Measurements from ENCODE around the gene TMEM97. TPM values are rescaled to one million over a fixed set of nuclear protein-coding genes. Genes with fewer than 3 reads are reported as not detected.

TMEM97 gene
- total RNA-seq, 2 donors from 2014 or later = 3.2 to 3.4 TPM

DNA sequence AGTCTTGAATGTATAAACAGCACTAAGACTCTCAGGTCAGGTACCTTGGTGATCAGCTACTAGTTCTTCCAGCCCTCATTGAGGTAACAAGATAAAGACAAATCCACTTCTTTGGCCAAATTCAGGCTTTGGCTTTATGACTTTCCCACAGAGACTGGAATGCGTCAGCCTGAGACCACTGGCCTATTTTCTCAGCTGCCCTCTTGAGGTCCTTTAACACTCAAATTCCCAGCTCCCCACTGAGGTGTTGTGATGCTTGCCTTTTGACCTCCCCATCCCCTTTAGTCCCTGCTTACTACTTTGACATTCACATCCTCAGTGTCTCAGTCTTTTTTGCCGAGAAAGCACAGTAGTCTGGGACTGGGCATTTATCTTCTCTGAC is 27.2 kb downstream of the TMEM97 start:
- Histone ChIP-seq H3K4me1 (peaks cover 0 to 35% of the 10 kb centered on the region in 2 donors), H3K27ac (peak overlapping the region; percentile 38 to 62), H3K9me3 (no peaks in the 10 kb centered on the region), H3K4me3 (no peak overlapping the region), H3K27me3 (no peaks in the 10 kb centered on the region), H3K36me3 (peaks cover 90% of the 10 kb centered on the region)
- TF ChIP-seq, protein P1, sequence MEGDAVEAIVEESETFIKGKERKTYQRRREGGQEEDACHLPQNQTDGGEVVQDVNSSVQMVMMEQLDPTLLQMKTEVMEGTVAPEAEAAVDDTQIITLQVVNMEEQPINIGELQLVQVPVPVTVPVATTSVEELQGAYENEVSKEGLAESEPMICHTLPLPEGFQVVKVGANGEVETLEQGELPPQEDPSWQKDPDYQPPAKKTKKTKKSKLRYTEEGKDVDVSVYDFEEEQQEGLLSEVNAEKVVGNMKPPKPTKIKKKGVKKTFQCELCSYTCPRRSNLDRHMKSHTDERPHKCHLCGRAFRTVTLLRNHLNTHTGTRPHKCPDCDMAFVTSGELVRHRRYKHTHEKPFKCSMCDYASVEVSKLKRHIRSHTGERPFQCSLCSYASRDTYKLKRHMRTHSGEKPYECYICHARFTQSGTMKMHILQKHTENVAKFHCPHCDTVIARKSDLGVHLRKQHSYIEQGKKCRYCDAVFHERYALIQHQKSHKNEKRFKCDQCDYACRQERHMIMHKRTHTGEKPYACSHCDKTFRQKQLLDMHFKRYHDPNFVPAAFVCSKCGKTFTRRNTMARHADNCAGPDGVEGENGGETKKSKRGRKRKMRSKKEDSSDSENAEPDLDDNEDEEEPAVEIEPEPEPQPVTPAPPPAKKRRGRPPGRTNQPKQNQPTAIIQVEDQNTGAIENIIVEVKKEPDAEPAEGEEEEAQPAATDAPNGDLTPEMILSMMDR (IDR thresholded peaks at IDR 0.05) = no peak
- DNase-seq (ENCODE audit: low spot score) = no peak

DNA sequence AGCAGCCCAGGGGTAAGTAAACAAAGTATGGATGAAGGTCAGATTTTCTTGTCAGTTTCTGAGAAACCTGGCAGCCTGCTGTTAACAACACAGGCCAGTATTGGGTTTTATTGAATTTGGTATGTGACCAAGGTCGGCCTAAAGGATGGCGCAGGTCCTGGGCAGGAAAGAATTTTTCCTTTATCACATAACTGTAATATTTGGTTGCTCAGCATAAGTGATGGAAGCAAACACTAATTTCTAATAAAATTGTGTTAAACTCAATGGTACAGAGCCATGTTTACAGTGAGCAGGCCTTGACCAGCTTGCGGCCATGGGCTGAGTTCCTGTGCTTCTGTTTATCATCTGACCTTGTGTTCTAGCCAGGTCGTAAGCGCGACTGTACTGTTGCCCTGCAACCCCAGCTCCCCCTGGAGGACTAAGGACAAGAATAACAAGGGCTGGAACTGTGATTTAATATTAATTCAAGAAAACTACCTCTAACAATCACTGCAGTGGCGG is 27.8 kb downstream of the TMEM97 start:
- H3K4me3 ChIP-seq = no peak overlapping the region
- peaks cover 90% of the 10 kb centered on the region for H3K36me3 ChIP-seq
- H3K4me1 ChIP-seq = peaks cover 0 to 35% of the 10 kb centered on the region in 2 donors
- TF ChIP-seq, protein P1 (IDR thresholded peaks at IDR 0.05) = peak in 1 of 2 donors; percentile 56
- no peak for DNase-seq (ENCODE audit: low spot score)
- no peaks in the 10 kb centered on the region for H3K9me3 ChIP-seq
- H3K27ac ChIP-seq = peak overlapping the region; percentile 38 to 62
- no peaks in the 10 kb centered on the region for H3K27me3 ChIP-seq

DNA sequence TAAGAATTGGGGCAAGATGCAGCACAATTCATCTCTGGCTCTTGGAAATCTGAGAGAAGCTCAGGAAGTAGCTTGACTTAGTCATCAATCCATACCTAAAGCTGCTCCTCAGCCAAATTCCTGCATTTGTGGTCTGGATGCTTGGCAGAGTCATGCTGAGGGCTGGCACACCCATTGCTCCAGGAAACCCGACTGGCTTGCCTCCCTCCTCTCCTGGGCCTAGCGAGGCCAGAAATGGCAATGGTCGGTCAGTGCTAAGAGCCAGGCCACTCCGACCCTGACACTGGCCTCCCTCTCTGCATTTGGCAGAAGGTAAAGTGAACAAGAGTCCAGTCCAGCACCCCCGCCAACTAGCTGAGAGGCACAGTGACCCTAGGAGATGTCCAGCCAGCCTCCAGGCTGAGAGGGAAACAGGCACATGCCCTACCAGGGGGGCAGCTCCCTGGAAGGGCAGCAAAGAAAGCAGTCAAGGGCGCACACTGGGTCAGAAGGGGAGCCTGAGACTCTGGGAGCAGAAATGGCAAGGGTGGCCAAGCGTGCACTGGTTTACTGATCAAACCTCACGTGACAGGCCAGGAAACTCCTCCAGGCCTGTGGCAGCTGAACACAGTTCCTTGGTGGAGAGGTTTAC is 28.4 kb downstream of the TMEM97 start:
- peaks cover 0 to 35% of the 10 kb centered on the region in 2 donors for H3K4me1 ChIP-seq
- peak overlapping the region; percentile 38 to 62 for H3K27ac ChIP-seq
- no peaks in the 10 kb centered on the region for H3K27me3 ChIP-seq
- TF ChIP-seq, protein P1 (IDR thresholded peaks at IDR 0.05) = no peak
- H3K36me3 ChIP-seq = peaks cover 90% of the 10 kb centered on the region
- no peaks in the 10 kb centered on the region for H3K9me3 ChIP-seq
- no peak for DNase-seq (ENCODE audit: low spot score)
- H3K4me3 ChIP-seq = no peak overlapping the region

DNA sequence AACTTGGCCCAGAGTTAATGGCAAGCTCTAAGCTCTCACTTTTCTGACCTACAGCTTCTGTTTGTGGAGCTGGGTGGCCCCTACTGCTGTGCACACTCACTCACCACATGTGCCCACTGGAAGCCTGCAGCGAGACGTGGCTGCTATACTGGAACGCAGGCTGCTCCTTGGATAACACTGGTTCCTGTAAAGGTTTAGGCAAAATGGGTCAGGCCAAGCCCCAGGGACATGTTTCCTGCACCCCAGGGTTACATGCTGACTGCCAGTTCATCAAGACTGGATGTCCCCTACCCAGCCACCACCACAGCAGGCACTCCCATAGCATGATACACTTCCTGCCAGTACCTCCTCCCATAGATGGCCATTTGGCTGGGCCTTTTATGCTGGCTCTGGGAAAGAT is 30.0 kb downstream of the TMEM97 start:
- TF ChIP-seq, protein P1 (IDR thresholded peaks at IDR 0.05) = no peak
- H3K4me3 ChIP-seq = no peak overlapping the region
- peaks cover 90% of the 10 kb centered on the region for H3K36me3 ChIP-seq
- no peak overlapping the region for H3K27ac ChIP-seq
- H3K4me1 ChIP-seq = peaks cover 0 to 35% of the 10 kb centered on the region in 2 donors
- no peaks in the 10 kb centered on the region for H3K9me3 ChIP-seq
- no peaks in the 10 kb centered on the region for H3K27me3 ChIP-seq
- DNase-seq (ENCODE audit: low spot score) = no peak

DNA sequence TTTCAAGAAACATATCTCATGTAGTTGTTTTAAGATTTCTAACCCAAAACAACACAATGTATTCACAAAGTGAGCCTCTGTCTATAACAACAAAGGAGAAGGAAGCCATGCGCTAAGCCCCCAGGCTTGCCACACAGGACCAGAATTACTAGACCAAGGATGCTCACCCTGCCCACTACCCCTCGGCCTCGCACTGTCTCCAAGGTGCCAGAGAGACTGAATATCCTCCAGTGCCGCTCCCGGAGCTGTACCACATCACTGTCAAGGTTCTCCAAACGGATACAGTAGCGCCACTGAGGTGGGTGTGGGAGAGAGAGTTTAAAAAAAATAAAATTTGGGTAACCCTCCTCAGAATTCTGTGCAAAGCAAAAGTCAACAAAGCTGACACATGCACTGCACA is 31.3 kb downstream of the TMEM97 start:
- H3K4me1 ChIP-seq = peaks cover 0 to 27% of the 10 kb centered on the region in 2 donors
- DNase-seq (ENCODE audit: low spot score) = no peak
- TF ChIP-seq, protein P1 (IDR thresholded peaks at IDR 0.05) = no peak
- no peaks in the 10 kb centered on the region for H3K27me3 ChIP-seq
- H3K27ac ChIP-seq = no peak overlapping the region
- no peaks in the 10 kb centered on the region for H3K9me3 ChIP-seq
- no peak overlapping the region for H3K4me3 ChIP-seq
- H3K36me3 ChIP-seq = peaks cover 93% of the 10 kb centered on the region

Measured in right atrium auricular region (tissue), 2 donors.